Pancreas (tissue), 10 donors: ENCODE results near the gene U2AF1L4. TPM values are rescaled to one million over a fixed set of nuclear protein-coding genes. Genes with fewer than 3 reads are reported as not detected.

Experiments used
- ATAC-seq, 4 donors: fragments of 200-7000 bp; cut with Tn5 transposase; one replicate each; pipeline versions ENCODE4 v1.8.0 to v1.9.1; 2020; ENCODE audit warnings: mild to moderate bottlenecking in 4 of 4, moderate library complexity in 4 of 4
- DNase-seq, 6 donors: peaks; one replicate each; pipeline ENCODE4 v3.0.0-alpha.2; 2020
- FAIRE-seq: peaks from 2 replicates; lab custom pipeline; 2012; peaks lifted over from hg19 to GRCh38; lab: Jason Lieb, UNC
- H3K27ac ChIP-seq, 4 donors: fragments of 200-600 bp; sonication (generic); 1 replicate in 3 of 4; 2 replicates in 1 of 4; pipeline versions ENCODE4 v1.5.0 to v1.8.0; 2020
- H3K27me3 ChIP-seq, 4 donors: fragments of 200-600 bp; one replicate each; pipeline ENCODE4 v1.8.0; 2021
- H3K36me3 ChIP-seq, 3 donors: fragments of 200-600 bp; sonication (generic) in 1 of 3; one replicate each; pipeline versions ENCODE4 v1.5.0 to v1.8.0; 2020 to 2021
- H3K4me1 ChIP-seq, 3 donors: fragments of 200-600 bp; one replicate each; pipeline ENCODE4 v1.8.0; 2021
- H3K4me3 ChIP-seq, 4 donors: fragments of 200-600 bp; sonication (generic) in 2 of 4; one replicate each; pipeline versions ENCODE4 v1.5.0 to v1.8.0; 2020 to 2021
- H3K9me3 ChIP-seq, 4 donors: fragments of 200-600 bp; one replicate each; pipeline ENCODE4 v1.8.0; 2021
- CTCF ChIP-seq, 4 donors: fragments of 200-600 bp; sonication (generic) in 3 of 4; IDR thresholded peaks; one replicate each; pipeline versions ENCODE4 v1.5.0 to v1.8.0; 2021; ENCODE audit warnings: antibody characterized with exemption in 4 of 4
- WGBS, 2 donors: extraction: QIAGEN DNeasy Blood & Tissue Kit; methylation state at CpG; one replicate each; pipeline ENCODE4 v1.1.7; 2013; 5-methylcytosine and 5-hydroxymethylcytosine counted together
- intact Hi-C, 3 donors: fragments of 100-400 bp; cut with DNase I; formaldehyde crosslinking; loops; one replicate each; pipeline versions ENCODE4 v1.11.1 to v1.14.2; 2022
- polyA plus RNA-seq, 2 donors: library from polyadenylated mRNA; stranded (reverse); fragments of 200-250 nt; gene quantifications; one replicate each; pipeline ENCODE4 v1.2.3, GENCODE V29; 2013
- total RNA-seq, 6 donors: library from RNA; stranded (reverse); fragmentation: NEBNext Ultra II Directional in 4 of 6; extraction: Animal tissue kit (Norgen Biotek cat#: 25700) in 4 of 6; gene quantifications; one replicate each; pipeline versions ENCODE4 v1.2.1 to v1.2.4, GENCODE V29; 2021 to 2023
- donor health status: healthy with polysubstance abuse.
- donor health status: DM: no; HTN: no; CAD: no; lungs with moderate emphysema.
- donor health status: DM: no; HTN: no; CAD: no.
- donor health status: control.
- donor health status: control.
- donor health status: Bipolar disorder and iron deficiency.
- donor health status: DM: yes; HTN: yes; CAD: no.
- donor health status: DM: no; HTN: no; CAD: no.
- donor health status: DM: no; HTN: no; CAD: no.
- donor health status: DM: yes; HTN: yes; CAD: no.

U2AF1L4 gene
- total and polyA plus RNA-seq, 8 donors = 9.7 to 124 (median 12.0) TPM

GRCh38 chr19:35730326-35730725 is 14.9 kb downstream of the U2AF1L4 start:
- FAIRE-seq (no peak), ATAC-seq (no peak), DNase-seq (no peak)
- Histone ChIP-seq H3K9me3 (no peaks in the 10 kb centered on the region), H3K36me3 (peaks cover 11 to 73% (median 58%) of the 10 kb centered on the region in 3 donors), H3K27me3 (no peaks in the 10 kb centered on the region), H3K27ac (no peak overlapping the region), H3K4me3 (no peak overlapping the region), H3K4me1 (no peaks in the 10 kb centered on the region)
- 94 to 95% methylated on average over 18 of the region's 18 CpGs for WGBS, 2 donors
- intact Hi-C loops = no loop called here
- TF ChIP-seq CTCF (IDR thresholded peaks at IDR 0.05) = no peak

GRCh38 chr19:35729763-35730162 is 15.5 kb downstream of the U2AF1L4 start:
- 94 to 96% methylated on average over 11 of the region's 11 CpGs for WGBS, 2 donors
- ATAC-seq (no peak), DNase-seq (peak in 1 of 6 donors; percentile 67), FAIRE-seq (no peak)
- no peak for TF ChIP-seq CTCF (IDR thresholded peaks at IDR 0.05)
- Histone ChIP-seq H3K9me3 (no peaks in the 10 kb centered on the region), H3K36me3 (peaks cover 11 to 78% (median 63%) of the 10 kb centered on the region in 3 donors), H3K27me3 (no peaks in the 10 kb centered on the region), H3K4me3 (no peak overlapping the region), H3K4me1 (no peaks in the 10 kb centered on the region), H3K27ac (no peak overlapping the region)
- intact Hi-C loops = loop anchor here in 1 of 3 donors (10.0 kb wide), 1 partner anchor 185 kb away; the partner anchor contains the start of gene TMEM147

- H3K4me3 ChIP-seq = no peak overlapping the region
- peak in 1 of 6 donors; percentile 28 for DNase-seq
- peaks cover 11 to 86% (median 71%) of the 10 kb centered on the region in 3 donors for H3K36me3 ChIP-seq
- H3K9me3 ChIP-seq = no peaks in the 10 kb centered on the region
- 88 to 90% methylated on average over 18 of the region's 18 CpGs for WGBS, 2 donors
- no peak for FAIRE-seq
- H3K27ac ChIP-seq = no peak overlapping the region
- ATAC-seq = no peak
- H3K27me3 ChIP-seq = no peaks in the 10 kb centered on the region
- H3K4me1 ChIP-seq = no peaks in the 10 kb centered on the region
- TF ChIP-seq CTCF (IDR thresholded peaks at IDR 0.05) = no peak
- intact Hi-C loops = loop anchor here in 1 of 3 donors (10.0 kb wide), 1 partner anchor 184 kb away; the partner anchor contains the start of gene TMEM147
Observed at GRCh38 chr19:35729021-35729420, 16.2 kb downstream of the U2AF1L4 start.

GRCh38 chr19:35727956-35728706 is 17.1 kb downstream of the U2AF1L4 start:
- no peak for ATAC-seq
- no peak for FAIRE-seq
- H3K27ac ChIP-seq = no peak overlapping the region
- intact Hi-C loops = loop anchor here in 1 of 3 donors (10.0 kb wide), 1 partner anchor 183 kb away; the partner anchor contains the start of gene TMEM147
- peaks cover 13 to 95% (median 77%) of the 10 kb centered on the region in 3 donors for H3K36me3 ChIP-seq
- WGBS, 2 donors = 93 to 94% methylated on average over 19 of the region's 19 CpGs
- DNase-seq = peak in 1 of 6 donors; percentile 41
- no peak overlapping the region for H3K4me3 ChIP-seq
- no peaks in the 10 kb centered on the region for H3K27me3 ChIP-seq
- H3K4me1 ChIP-seq = no peaks in the 10 kb centered on the region
- no peaks in the 10 kb centered on the region for H3K9me3 ChIP-seq
- TF ChIP-seq CTCF (IDR thresholded peaks at IDR 0.05) = no peak
